H9 (cell line): ENCODE measurements around the gene ATXN7. TPM values are rescaled to one million over a fixed set of nuclear protein-coding genes. Genes with fewer than 3 reads are reported as not detected.

ENCODE experiments used
- DNase-seq: peaks from one replicate; pipeline ENCODE4 v3.0.0-alpha.2; 2017
- H2AFZ ChIP-seq: one replicate; pipeline ENCODE4 v1.6.1; 2013; ENCODE audit warnings: mild to moderate bottlenecking, low read length, control low read depth, moderate library complexity
- H2AK5ac ChIP-seq: 2 replicates; pipeline ENCODE4 v1.6.1; 2013; ENCODE audit warnings: low read length, control low read depth, mixed read lengths; ENCODE audit not compliant: insufficient read length
- H2BK120ac ChIP-seq: one replicate; pipeline ENCODE4 v1.6.1; 2013; ENCODE audit warnings: low read depth, mild to moderate bottlenecking, low read length, control low read depth, inconsistent platforms; ENCODE audit not compliant: poor library complexity, severe bottlenecking
- H2BK12ac ChIP-seq: 2 replicates; pipeline ENCODE4 v1.6.1; 2013; ENCODE audit warnings: low read length, control low read depth, mixed read lengths, low read depth; ENCODE audit not compliant: insufficient read length
- H2BK15ac ChIP-seq: 2 replicates; pipeline ENCODE4 v1.6.1; 2013; ENCODE audit warnings: low read depth, low read length, control low read depth
- H2BK20ac ChIP-seq: one replicate; pipeline ENCODE4 v1.6.1; 2013; ENCODE audit warnings: low read depth, mild to moderate bottlenecking, low read length, control low read depth, inconsistent platforms; ENCODE audit not compliant: poor library complexity, severe bottlenecking
- H2BK5ac ChIP-seq: 2 replicates; pipeline ENCODE4 v1.6.1; 2013; ENCODE audit warnings: low read length, control low read depth, mixed read lengths; ENCODE audit not compliant: insufficient read length
- H3K14ac ChIP-seq: 2 replicates; pipeline ENCODE4 v1.6.1; 2013; ENCODE audit warnings: low read length, control low read depth; ENCODE audit not compliant: insufficient read depth
- H3K18ac ChIP-seq: 2 replicates; pipeline ENCODE4 v1.6.1; 2013; ENCODE audit warnings: low read depth, mild to moderate bottlenecking, mixed read lengths, low read length, control low read depth; ENCODE audit not compliant: insufficient read length
- H3K23ac ChIP-seq: 2 replicates; pipeline ENCODE4 v1.6.1; 2013; ENCODE audit warnings: low read length, control low read depth, mixed read lengths, low read depth; ENCODE audit not compliant: insufficient read length
- H3K23me2 ChIP-seq: 2 replicates; pipeline ENCODE4 v1.6.1; 2013; ENCODE audit warnings: low read depth, mild to moderate bottlenecking, mixed read lengths, low read length, control low read depth; ENCODE audit not compliant: insufficient read length, poor library complexity, severe bottlenecking
- H3K27ac ChIP-seq: 2 replicates; pipeline ENCODE4 v1.5.1; 2013; ENCODE audit warnings: low read length, control low read depth, mixed read lengths, low read depth; ENCODE audit not compliant: insufficient read length
- H3K27me3 ChIP-seq: 2 replicates; pipeline ENCODE4 v1.6.1; 2013; ENCODE audit warnings: low read length, control low read depth, inconsistent platforms; ENCODE audit not compliant: insufficient read depth
- H3K4ac ChIP-seq: 2 replicates; pipeline ENCODE4 v1.6.1; 2013; ENCODE audit warnings: low read depth, mild to moderate bottlenecking, control low read depth, inconsistent platforms, low read length, moderate library complexity
- H3K4me1 ChIP-seq: 2 replicates; pipeline ENCODE4 v1.6.1; 2013; ENCODE audit warnings: low read length, control low read depth, inconsistent platforms; ENCODE audit not compliant: insufficient read depth
- H3K4me2 ChIP-seq: 2 replicates; pipeline ENCODE4 v1.6.1; 2013; ENCODE audit warnings: low read length, control low read depth, mixed read lengths; ENCODE audit not compliant: insufficient read length, insufficient read depth
- H3K56ac ChIP-seq: 2 replicates; pipeline ENCODE4 v1.6.1; 2013; ENCODE audit warnings: low read depth, mild to moderate bottlenecking, mixed read lengths, low read length, control low read depth; ENCODE audit not compliant: insufficient read length
- H3K79me1 ChIP-seq: 2 replicates; pipeline ENCODE4 v1.6.1; 2013; ENCODE audit warnings: low read depth, mild to moderate bottlenecking, moderate library complexity, low read length, control low read depth, inconsistent platforms; ENCODE audit not compliant: insufficient read depth, poor library complexity, severe bottlenecking
- H3K79me2 ChIP-seq: 2 replicates; pipeline ENCODE4 v1.6.1; 2013; ENCODE audit warnings: low read length, control low read depth, inconsistent platforms; ENCODE audit not compliant: insufficient read depth
- H3K9ac ChIP-seq: 2 replicates; pipeline ENCODE4 v1.6.1; 2013; ENCODE audit warnings: low read length, control low read depth, mixed read lengths; ENCODE audit not compliant: insufficient read length; ENCODE audit errors: extremely low read depth
- H3K9me3 ChIP-seq: one replicate; pipeline ENCODE4 v1.6.1; 2013; ENCODE audit warnings: low read depth, low read length, inconsistent platforms; ENCODE audit not compliant: control insufficient read depth
- H3T11ph ChIP-seq: one replicate; pipeline ENCODE4 v1.6.1; 2013; ENCODE audit warnings: mild to moderate bottlenecking, low read length, control low read depth, inconsistent platforms
- H4K20me1 ChIP-seq: one replicate; pipeline ENCODE4 v1.6.1; 2013; ENCODE audit not compliant: control insufficient read depth, insufficient read length, insufficient read depth
- H4K5ac ChIP-seq: 2 replicates; pipeline ENCODE4 v1.6.1; 2013; ENCODE audit warnings: low read depth, mild to moderate bottlenecking, mixed read lengths, low read length, control low read depth; ENCODE audit not compliant: insufficient read length
- H4K8ac ChIP-seq: replicated peaks from 2 replicates; pipeline ENCODE4 v1.6.1; 2013; ENCODE audit warnings: low read length, control low read depth, mixed read lengths, low read depth; ENCODE audit not compliant: insufficient read length
- H4K91ac ChIP-seq: 2 replicates; pipeline ENCODE4 v1.6.1; 2013; ENCODE audit warnings: low read depth, mild to moderate bottlenecking, moderate library complexity, mixed read lengths, low read length, control low read depth; ENCODE audit not compliant: insufficient read length
- H3K27ac Mint-ChIP-seq, 3 experiments: 2 replicates in 2 of 3; 3 replicates in 1 of 3; pipeline ENCODE4 v1.8.0; 2020 to 2021; ENCODE audit warnings: mixed read lengths in 3 of 3, mild to moderate bottlenecking in 1 of 3, moderate library complexity in 1 of 3
- H3K27me3 Mint-ChIP-seq: 2 replicates; pipeline ENCODE4 v1.8.0; 2021; ENCODE audit warnings: low read depth, mild to moderate bottlenecking, moderate library complexity, mixed read lengths
- H3K36me3 Mint-ChIP-seq, 3 experiments: 2 replicates in 2 of 3; 3 replicates in 1 of 3; pipeline ENCODE4 v1.8.0; 2020 to 2021; ENCODE audit warnings: low read depth in 3 of 3, mixed read lengths in 3 of 3; ENCODE audit not compliant: insufficient read depth in 1 of 3
- H3K4me1 Mint-ChIP-seq, 2 experiments: 2 replicates each; pipeline ENCODE4 v1.8.0; 2020; ENCODE audit warnings: mixed read lengths in 2 of 2
- H3K4me3 Mint-ChIP-seq, 2 experiments: 2 replicates in 1 of 2; 3 replicates in 1 of 2; pipeline ENCODE4 v1.8.0; 2020 to 2021; ENCODE audit warnings: mild to moderate bottlenecking in 2 of 2, mixed read lengths in 2 of 2, moderate library complexity in 1 of 2
- H3K9me3 Mint-ChIP-seq, 2 experiments: 2 replicates in 1 of 2; 3 replicates in 1 of 2; pipeline ENCODE4 v1.8.0; 2020; ENCODE audit warnings: mild to moderate bottlenecking in 2 of 2, mixed read lengths in 2 of 2, moderate library complexity in 1 of 2
- WGBS: extraction: QIAGEN DNeasy Blood & Tissue Kit; methylation state at CpG from one replicate; pipeline ENCODE4 v1.1.7; 2013; ENCODE audit warnings: missing lambda C conversion rate, low lambda C conversion rate, mixed read lengths; ENCODE audit not compliant: insufficient read length; ENCODE audit errors: extremely low coverage; 5-methylcytosine and 5-hydroxymethylcytosine counted together
- total RNA-seq: library from RNA; stranded (reverse); gene quantifications from 2 replicates; pipeline ENCODE4 v1.2.1, GENCODE V29; 2021
- TF ChIP-seq, protein P1 (sequence below): fragments of 200-600 bp; sonication (generic); conservative IDR thresholded peaks from 3 replicates; pipeline ENCODE4 v1.8.0; 2021; ENCODE audit warnings: antibody characterized with exemption, mild to moderate bottlenecking

Gene ATXN7
- total RNA-seq, 1 experiment from 2014 or later, result 21.5 TPM

DNA sequence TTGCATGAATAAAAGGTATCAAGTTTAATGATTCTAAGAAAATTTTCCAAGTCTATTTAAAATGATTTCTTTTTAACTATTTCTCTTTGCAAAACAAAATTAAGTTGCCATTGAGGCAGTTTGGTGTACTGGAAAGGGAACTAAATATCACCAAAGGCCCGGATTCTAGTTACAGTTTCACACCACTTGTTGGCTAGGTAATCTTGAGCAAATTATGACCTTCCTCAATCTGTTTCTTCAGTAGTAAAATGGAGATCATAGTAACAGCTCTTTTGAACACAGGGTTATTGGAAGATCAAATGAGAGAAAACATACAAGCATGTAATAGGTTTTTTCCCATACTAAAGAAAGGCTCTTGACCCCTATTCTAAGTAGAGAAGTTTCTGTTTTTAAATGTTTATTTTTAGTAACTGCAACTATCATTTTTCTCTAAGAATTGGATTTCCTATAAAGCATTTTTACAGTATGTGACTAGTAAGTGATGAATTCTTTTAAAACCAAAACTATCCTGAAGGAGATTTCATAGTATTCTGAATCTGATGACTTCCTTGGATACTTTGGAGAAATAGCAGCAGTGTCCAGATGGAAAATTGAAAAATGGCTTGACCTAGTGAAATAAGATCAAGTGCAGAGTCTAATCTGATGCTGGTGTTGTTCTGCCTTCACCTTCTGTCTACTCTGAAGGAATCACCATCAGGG, 32.8 kb downstream of the ATXN7 start:
- Histone ChIP-seq H2BK120ac (no peak overlapping the region), H3K27me3 (no peaks in the 10 kb centered on the region), H4K5ac (no peak overlapping the region), H3K23ac (no peak overlapping the region), H3K79me1 (no peaks in the 10 kb centered on the region), H3T11ph (no peak overlapping the region), H3K79me2 (0 out of 2 replicates have a peak, but pooled peaks cover 2% of the 10 kb centered on the region), H2BK12ac (no peak overlapping the region), H2BK15ac (no peak overlapping the region), H2AFZ (no peak overlapping the region), H3K23me2 (no peaks in the 10 kb centered on the region), H3K4me2 (no peak overlapping the region), H3K18ac (no peak overlapping the region), H3K14ac (no peak overlapping the region), H3K4ac (no peak overlapping the region), H3K9ac (no peak overlapping the region), H3K9me3 (no peaks in the 10 kb centered on the region), H2BK5ac (no peak overlapping the region), H2BK20ac (no peak overlapping the region), H4K20me1 (no peaks in the 10 kb centered on the region), H2AK5ac (no peak overlapping the region), H3K27ac (no peak overlapping the region), H4K91ac (no peak overlapping the region), H3K56ac (no peak overlapping the region), H3K4me1 (peaks cover 2% of the 10 kb centered on the region; the same call in 1 of the 2 replicates), H4K8ac (no peak overlapping the region)
- H3K27ac Mint-ChIP-seq, result no peak overlapping the region
- no peaks in the 10 kb centered on the region for H3K9me3 Mint-ChIP-seq
- no peak for DNase-seq
- no peak overlapping the region for H3K4me3 Mint-ChIP-seq
- H3K36me3 Mint-ChIP-seq, result peaks cover 12 to 22% (median 19%) of the 10 kb centered on the region in 3 experiments
- H3K4me1 Mint-ChIP-seq, result peaks cover 14 to 20% of the 10 kb centered on the region in 2 experiments
- no peaks in the 10 kb centered on the region for H3K27me3 Mint-ChIP-seq
- no CpG with 5 or more reads among the region's 1 CpG for WGBS
- TF ChIP-seq, protein P1, sequence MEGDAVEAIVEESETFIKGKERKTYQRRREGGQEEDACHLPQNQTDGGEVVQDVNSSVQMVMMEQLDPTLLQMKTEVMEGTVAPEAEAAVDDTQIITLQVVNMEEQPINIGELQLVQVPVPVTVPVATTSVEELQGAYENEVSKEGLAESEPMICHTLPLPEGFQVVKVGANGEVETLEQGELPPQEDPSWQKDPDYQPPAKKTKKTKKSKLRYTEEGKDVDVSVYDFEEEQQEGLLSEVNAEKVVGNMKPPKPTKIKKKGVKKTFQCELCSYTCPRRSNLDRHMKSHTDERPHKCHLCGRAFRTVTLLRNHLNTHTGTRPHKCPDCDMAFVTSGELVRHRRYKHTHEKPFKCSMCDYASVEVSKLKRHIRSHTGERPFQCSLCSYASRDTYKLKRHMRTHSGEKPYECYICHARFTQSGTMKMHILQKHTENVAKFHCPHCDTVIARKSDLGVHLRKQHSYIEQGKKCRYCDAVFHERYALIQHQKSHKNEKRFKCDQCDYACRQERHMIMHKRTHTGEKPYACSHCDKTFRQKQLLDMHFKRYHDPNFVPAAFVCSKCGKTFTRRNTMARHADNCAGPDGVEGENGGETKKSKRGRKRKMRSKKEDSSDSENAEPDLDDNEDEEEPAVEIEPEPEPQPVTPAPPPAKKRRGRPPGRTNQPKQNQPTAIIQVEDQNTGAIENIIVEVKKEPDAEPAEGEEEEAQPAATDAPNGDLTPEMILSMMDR, result no peak
